ENCODE results near the gene C7orf57.
"Not testable (repeated sequence)": the region's sequence is repeated elsewhere in the genome, so short reads cannot be mapped to it uniquely, and the experiment has no call there.

Gene C7orf57

DNA sequence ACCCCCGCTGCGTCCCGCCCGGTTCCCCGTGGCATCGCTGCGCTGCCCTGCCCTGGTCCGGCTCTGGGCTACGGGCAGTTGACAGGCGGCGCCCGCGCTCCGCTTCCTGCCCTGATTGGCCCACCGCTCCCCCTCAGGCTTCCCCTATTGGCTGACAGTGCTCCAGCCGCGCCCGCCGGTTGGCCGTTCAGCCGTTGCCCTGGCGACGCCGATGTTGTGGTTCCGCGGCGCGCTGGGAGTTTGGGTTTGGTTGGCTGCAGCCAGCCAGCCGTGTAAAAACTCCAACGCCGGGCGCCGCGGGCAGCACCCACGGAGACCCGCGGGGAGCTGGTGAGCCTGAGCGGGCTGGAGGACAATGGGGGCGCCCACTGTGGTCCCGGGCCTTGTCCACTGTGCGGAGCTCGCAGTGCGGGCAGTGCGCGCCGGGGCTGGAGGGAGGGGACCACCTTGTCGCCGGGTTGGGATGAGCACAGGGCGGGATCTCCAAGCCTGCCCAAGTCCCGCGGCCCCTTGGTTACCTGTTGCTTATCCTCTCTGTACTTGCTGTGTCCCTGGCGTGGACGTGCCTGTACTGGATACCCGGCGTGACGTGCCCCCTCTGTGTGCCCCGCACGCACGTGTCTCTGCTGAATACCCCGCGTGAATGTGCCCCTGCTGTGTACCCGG is at the start of gene C7orf57:
Gene C7orf57 (plus strand): TSS at position 243 of the 666 bp plus-strand sequence. CDS start 766 bp downstream, outside the sequence.
- Histone ChIP-seq H3K27me3 (ENCODE audit: control insufficient read depth in 1 of 2, insufficient read depth in 2 of 2, low read length in 2 of 2) (peaks cover 16% of the 10 kb centered on the region in 2 donors), H3K36me3 (ENCODE audit: control insufficient read depth in 1 of 2, insufficient read depth in 2 of 2, low read length in 2 of 2) (no peaks in the 10 kb centered on the region), H3K4me1 (ENCODE audit: control insufficient read depth in 1 of 2, insufficient read depth in 2 of 2, low read length in 2 of 2) (peaks cover 8 to 10% of the 10 kb centered on the region in 2 donors), H3K9ac (ENCODE audit: low read depth in 1 of 2, low read length in 2 of 2) (peak within 1 kb of the TSS in 1 of 2 donors; percentile 51), H3K4me3 (ENCODE audit: low read depth in 1 of 2, low read length in 2 of 2) (peak within 1 kb of the TSS; percentile 81 to 84), H3K27ac (ENCODE audit: low read depth, low read length) (no peak within 1 kb of the TSS), H3K9me3 (ENCODE audit: control insufficient read depth in 1 of 2, low read length in 2 of 2) (no peaks in the 10 kb centered on the region)

DNA sequence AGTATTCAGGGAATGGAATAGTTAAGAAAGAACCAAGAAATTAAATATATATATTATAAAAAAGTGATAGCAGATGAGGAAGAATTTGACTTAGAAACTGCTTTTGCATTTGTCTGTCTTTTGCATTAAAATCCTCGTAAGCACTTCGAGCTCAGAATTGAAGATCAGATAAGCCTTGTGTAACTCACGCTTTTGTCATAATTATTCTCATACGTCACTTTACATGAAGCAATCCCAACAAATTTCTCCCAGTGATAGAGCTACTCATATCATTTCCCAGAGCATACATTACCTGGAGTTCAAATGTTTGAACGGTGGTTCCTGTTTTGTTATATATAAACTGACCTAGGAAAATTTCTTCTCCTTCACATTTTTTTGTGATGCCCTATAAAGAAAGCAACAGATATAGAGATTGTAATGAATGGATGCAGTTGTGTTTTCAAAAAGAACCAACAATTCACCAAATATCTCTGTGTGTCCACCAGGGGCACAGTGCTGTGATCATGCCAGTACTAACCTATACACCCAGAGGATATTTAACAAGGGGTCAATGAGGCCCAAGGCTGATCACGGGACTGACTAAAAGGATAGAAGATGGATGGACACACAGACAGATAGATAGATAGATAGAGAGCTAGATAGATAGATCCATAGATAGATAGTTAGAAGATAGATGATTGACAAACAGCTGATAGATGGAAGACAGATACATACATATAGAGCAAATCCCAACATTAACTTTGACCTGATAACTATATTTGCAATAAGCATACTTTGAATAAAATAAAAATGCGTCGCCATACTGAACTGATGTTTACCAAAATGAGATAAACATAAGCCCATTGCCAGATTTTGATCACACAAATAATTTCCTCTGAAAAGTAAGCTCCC is 46.6 kb upstream of the C7orf57 start:
- no peaks in the 10 kb centered on the region for H3K27me3 ChIP-seq (ENCODE audit: control insufficient read depth in 1 of 2, insufficient read depth in 2 of 2, low read length in 2 of 2)
- no peak overlapping the region for H3K9ac ChIP-seq (ENCODE audit: low read depth in 1 of 2, low read length in 2 of 2)
- peaks cover 0 to 4% of the 10 kb centered on the region in 2 donors for H3K4me1 ChIP-seq (ENCODE audit: control insufficient read depth in 1 of 2, insufficient read depth in 2 of 2, low read length in 2 of 2)
- H3K36me3 ChIP-seq (ENCODE audit: control insufficient read depth in 1 of 2, insufficient read depth in 2 of 2, low read length in 2 of 2): no peaks in the 10 kb centered on the region
- H3K27ac ChIP-seq (ENCODE audit: low read depth, low read length): no peak overlapping the region
- no peak overlapping the region for H3K4me3 ChIP-seq (ENCODE audit: low read depth in 1 of 2, low read length in 2 of 2)
- no peaks in the 10 kb centered on the region for H3K9me3 ChIP-seq (ENCODE audit: control insufficient read depth in 1 of 2, low read length in 2 of 2)

DNA sequence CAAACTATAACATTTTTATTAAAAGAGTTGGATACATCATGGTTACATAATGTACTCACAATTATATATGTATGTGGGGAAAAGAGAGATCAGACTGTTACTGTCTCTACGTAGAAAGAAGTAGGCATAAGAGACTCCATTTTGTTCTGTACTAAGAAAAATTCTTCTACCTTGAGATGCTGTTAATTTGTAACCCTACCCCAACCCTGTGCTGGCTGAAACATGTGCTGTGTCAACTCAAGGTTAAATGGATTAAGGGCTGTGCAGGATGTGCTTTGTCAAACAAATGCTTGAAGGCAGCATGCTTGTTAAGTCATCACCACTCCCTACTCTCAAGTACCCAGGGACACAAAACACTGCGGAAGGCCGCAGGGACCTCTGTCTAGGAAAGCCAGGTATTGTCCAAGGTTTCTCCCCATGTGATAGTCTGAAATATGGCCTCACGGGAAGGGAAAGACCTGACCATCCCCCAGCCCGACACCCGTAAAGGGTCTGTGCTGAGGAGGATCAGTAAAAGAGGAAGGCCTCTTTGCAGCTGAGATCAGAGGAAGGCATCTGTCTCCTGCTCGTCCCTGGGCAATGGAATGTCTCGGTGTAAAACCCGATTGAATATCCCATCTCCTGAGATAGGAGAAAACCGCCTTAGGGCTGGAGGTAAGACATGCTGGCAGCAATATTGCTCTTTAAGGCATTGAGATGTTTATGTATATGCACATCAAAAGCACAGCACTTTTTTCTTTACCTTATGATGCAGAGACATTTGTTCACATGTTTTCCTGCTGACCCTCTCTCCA is 45.5 kb upstream of the C7orf57 start:
- not testable (repeated sequence) for H3K9ac ChIP-seq (ENCODE audit: low read depth in 1 of 2, low read length in 2 of 2); H3K4me3 ChIP-seq (ENCODE audit: low read depth in 1 of 2, low read length in 2 of 2); H3K27ac ChIP-seq (ENCODE audit: low read depth, low read length)

DNA sequence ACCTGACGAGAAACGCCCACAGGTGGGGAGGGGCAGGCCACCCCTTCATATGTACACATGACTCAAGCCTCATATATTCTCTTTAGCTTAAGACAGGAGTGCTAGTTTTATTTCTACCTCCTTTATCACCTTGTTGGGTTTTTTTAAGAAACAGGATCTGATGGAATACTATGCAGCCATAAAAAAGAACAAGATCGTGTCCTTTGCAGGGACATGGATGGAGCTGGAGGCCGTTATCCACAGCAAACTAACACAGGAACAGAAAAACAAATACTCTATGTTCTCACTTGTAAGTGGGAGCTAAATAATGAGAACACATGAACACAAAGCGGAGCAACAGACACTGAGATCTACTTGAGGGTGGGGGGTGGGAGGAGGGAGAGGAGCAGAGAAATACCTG is 44.8 kb upstream of the C7orf57 start:
- Histone ChIP-seq H3K9me3 (ENCODE audit: control insufficient read depth in 1 of 2, low read length in 2 of 2) (no peaks in the 10 kb centered on the region), H3K27ac (ENCODE audit: low read depth, low read length) (no peak overlapping the region), H3K4me1 (ENCODE audit: control insufficient read depth in 1 of 2, insufficient read depth in 2 of 2, low read length in 2 of 2) (peaks cover 0 to 4% of the 10 kb centered on the region in 2 donors), H3K36me3 (ENCODE audit: control insufficient read depth in 1 of 2, insufficient read depth in 2 of 2, low read length in 2 of 2) (no peaks in the 10 kb centered on the region), H3K4me3 (ENCODE audit: low read depth in 1 of 2, low read length in 2 of 2) (no peak overlapping the region), H3K27me3 (ENCODE audit: control insufficient read depth in 1 of 2, insufficient read depth in 2 of 2, low read length in 2 of 2) (no peaks in the 10 kb centered on the region), H3K9ac (ENCODE audit: low read depth in 1 of 2, low read length in 2 of 2) (no peak overlapping the region)

More for the DNA sequence above, 45.5 kb upstream of the C7orf57 start:
- H3K9me3 ChIP-seq (ENCODE audit: control insufficient read depth in 1 of 2, low read length in 2 of 2); H3K36me3 ChIP-seq (ENCODE audit: control insufficient read depth in 1 of 2, insufficient read depth in 2 of 2, low read length in 2 of 2); H3K27me3 ChIP-seq (ENCODE audit: control insufficient read depth in 1 of 2, insufficient read depth in 2 of 2, low read length in 2 of 2); H3K4me1 ChIP-seq (ENCODE audit: control insufficient read depth in 1 of 2, insufficient read depth in 2 of 2, low read length in 2 of 2): not testable (repeated sequence)

DNA sequence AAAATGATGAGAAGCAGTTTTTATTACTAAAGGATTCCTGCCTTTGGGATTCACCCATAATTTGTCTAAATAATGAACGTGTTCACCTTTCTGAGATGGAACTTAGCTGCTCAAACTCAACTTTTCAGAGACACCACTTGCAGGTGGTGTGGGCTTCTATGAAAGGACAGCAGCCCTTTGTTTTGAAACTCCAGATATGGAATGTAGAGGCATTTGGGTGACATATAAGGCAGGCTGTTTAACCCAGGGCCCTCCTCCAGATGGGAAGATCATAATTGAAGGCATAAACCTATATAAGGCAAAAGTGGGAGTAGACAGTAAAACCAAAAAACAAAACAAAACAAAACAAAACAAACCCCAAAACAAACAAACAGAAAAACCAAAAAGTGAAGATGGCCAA is 44.1 kb upstream of the C7orf57 start:
- no peak overlapping the region for H3K27ac ChIP-seq (ENCODE audit: low read depth, low read length)
- H3K9ac ChIP-seq (ENCODE audit: low read depth in 1 of 2, low read length in 2 of 2): peak overlapping the region; percentile 30 to 65
- no peaks in the 10 kb centered on the region for H3K27me3 ChIP-seq (ENCODE audit: control insufficient read depth in 1 of 2, insufficient read depth in 2 of 2, low read length in 2 of 2)
- H3K9me3 ChIP-seq (ENCODE audit: control insufficient read depth in 1 of 2, low read length in 2 of 2): no peaks in the 10 kb centered on the region
- no peaks in the 10 kb centered on the region for H3K36me3 ChIP-seq (ENCODE audit: control insufficient read depth in 1 of 2, insufficient read depth in 2 of 2, low read length in 2 of 2)
- peaks cover 0 to 4% of the 10 kb centered on the region in 2 donors for H3K4me1 ChIP-seq (ENCODE audit: control insufficient read depth in 1 of 2, insufficient read depth in 2 of 2, low read length in 2 of 2)
- H3K4me3 ChIP-seq (ENCODE audit: low read depth in 1 of 2, low read length in 2 of 2): peak overlapping the region; percentile 86 to 93

DNA sequence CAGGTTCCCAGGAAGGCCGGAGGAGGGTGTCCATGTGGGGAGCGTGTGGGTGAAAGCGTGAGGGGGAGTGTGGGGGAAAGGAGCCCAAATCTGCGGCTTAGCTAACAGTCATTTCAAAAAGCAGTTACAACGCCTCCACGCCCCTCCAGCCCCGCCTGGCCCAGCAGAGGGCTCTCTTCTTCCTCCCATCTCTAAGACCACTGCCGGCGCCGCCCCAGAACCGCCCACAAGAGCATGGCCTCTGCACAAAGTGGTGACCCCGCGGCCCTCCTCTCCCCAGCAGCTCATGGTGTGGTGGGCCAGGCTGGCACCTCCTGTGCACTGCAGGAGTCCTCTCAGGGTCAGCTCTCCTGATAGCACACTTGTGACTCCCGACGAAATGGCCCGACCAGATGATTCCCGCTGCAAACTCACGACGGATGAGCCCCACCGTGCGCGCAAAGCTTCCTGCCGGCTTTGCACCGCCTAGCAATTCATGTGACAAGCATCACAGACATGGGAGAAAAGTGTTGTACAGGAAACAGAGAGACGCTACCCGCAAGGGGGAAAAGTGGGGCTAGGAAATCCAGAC is 43.5 kb upstream of the C7orf57 start:
- peaks cover 0 to 4% of the 10 kb centered on the region in 2 donors for H3K4me1 ChIP-seq (ENCODE audit: control insufficient read depth in 1 of 2, insufficient read depth in 2 of 2, low read length in 2 of 2)
- H3K36me3 ChIP-seq (ENCODE audit: control insufficient read depth in 1 of 2, insufficient read depth in 2 of 2, low read length in 2 of 2): no peaks in the 10 kb centered on the region
- H3K4me3 ChIP-seq (ENCODE audit: low read depth in 1 of 2, low read length in 2 of 2): peak overlapping the region; percentile 86 to 93
- no peak overlapping the region for H3K27ac ChIP-seq (ENCODE audit: low read depth, low read length)
- H3K27me3 ChIP-seq (ENCODE audit: control insufficient read depth in 1 of 2, insufficient read depth in 2 of 2, low read length in 2 of 2): no peaks in the 10 kb centered on the region
- peak overlapping the region; percentile 30 to 65 for H3K9ac ChIP-seq (ENCODE audit: low read depth in 1 of 2, low read length in 2 of 2)
- H3K9me3 ChIP-seq (ENCODE audit: control insufficient read depth in 1 of 2, low read length in 2 of 2): no peaks in the 10 kb centered on the region

DNA sequence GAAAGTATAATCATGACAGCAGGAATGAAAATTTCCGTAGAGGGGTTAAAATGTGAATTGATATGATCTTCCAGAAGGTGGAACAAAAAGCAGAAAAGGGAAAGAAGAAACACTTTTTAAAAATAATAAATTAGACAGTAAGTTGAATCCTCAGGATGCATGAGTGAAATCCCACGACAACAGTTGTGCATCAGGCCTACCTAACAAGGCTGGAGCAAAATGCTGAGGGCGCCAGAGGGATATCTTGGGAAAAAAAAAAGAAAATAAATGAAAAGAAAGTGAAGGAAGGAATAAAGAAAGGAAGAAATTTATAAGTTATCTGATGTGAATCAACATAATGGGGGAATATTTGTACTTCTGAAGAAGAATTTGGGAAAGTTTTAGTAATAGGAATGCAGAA is 42.9 kb upstream of the C7orf57 start:
- H3K4me1 ChIP-seq (ENCODE audit: control insufficient read depth in 1 of 2, insufficient read depth in 2 of 2, low read length in 2 of 2): peaks cover 0 to 4% of the 10 kb centered on the region in 2 donors
- no peaks in the 10 kb centered on the region for H3K27me3 ChIP-seq (ENCODE audit: control insufficient read depth in 1 of 2, insufficient read depth in 2 of 2, low read length in 2 of 2)
- H3K9me3 ChIP-seq (ENCODE audit: control insufficient read depth in 1 of 2, low read length in 2 of 2): no peaks in the 10 kb centered on the region
- peak overlapping the region; percentile 30 to 65 for H3K9ac ChIP-seq (ENCODE audit: low read depth in 1 of 2, low read length in 2 of 2)
- peak overlapping the region; percentile 86 to 93 for H3K4me3 ChIP-seq (ENCODE audit: low read depth in 1 of 2, low read length in 2 of 2)
- no peaks in the 10 kb centered on the region for H3K36me3 ChIP-seq (ENCODE audit: control insufficient read depth in 1 of 2, insufficient read depth in 2 of 2, low read length in 2 of 2)
- H3K27ac ChIP-seq (ENCODE audit: low read depth, low read length): no peak overlapping the region

DNA sequence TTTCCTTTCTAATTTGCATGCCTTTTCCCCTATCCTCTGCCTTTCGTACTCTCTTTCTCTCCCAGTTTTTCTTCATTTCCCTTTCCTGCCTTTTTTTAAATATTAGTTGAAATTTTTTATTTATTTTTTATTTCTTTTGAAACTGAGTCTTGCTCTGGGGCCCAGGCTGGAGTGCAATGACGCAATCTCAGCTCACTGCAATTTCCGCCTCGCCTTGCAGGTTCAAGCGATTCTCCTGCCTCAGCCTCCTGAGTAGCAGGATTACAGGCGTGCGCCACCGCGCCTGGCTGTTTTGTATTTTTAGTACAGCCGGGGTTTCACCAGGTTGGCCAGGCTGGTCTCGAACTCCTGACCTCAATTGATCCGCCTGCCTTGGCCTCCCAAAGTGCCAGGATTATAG is 35.9 kb upstream of the C7orf57 start:
- H3K9ac ChIP-seq (ENCODE audit: low read depth in 1 of 2, low read length in 2 of 2): no peak overlapping the region
- H3K4me1 ChIP-seq (ENCODE audit: control insufficient read depth in 1 of 2, insufficient read depth in 2 of 2, low read length in 2 of 2): peaks cover 3% of the 10 kb centered on the region in 2 donors
- no peak overlapping the region for H3K4me3 ChIP-seq (ENCODE audit: low read depth in 1 of 2, low read length in 2 of 2)
- H3K9me3 ChIP-seq (ENCODE audit: control insufficient read depth in 1 of 2, low read length in 2 of 2): no peaks in the 10 kb centered on the region
- no peaks in the 10 kb centered on the region for H3K27me3 ChIP-seq (ENCODE audit: control insufficient read depth in 1 of 2, insufficient read depth in 2 of 2, low read length in 2 of 2)
- no peak overlapping the region for H3K27ac ChIP-seq (ENCODE audit: low read depth, low read length)
- H3K36me3 ChIP-seq (ENCODE audit: control insufficient read depth in 1 of 2, insufficient read depth in 2 of 2, low read length in 2 of 2): no peaks in the 10 kb centered on the region

DNA sequence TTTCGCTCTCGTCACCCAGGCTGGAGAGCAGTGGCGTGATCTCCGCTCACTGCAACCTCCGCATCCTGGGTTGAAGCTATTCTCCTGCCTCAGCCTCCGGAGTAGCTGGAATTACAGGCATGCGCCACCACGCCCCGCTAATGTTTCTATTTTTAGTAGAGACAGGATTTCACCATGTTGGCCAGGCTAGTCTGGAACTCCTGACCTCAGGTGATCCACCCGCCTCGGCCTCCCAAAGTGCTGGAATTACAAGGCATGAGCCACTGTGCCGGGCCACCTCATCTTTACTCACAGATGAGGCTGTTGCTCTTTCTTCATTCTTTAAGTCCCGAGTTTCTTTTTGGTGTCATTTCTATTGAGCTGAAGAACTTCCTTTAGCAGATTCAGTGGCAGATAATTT is 35.2 kb upstream of the C7orf57 start:
- H3K9me3 ChIP-seq (ENCODE audit: control insufficient read depth in 1 of 2, low read length in 2 of 2); H3K9ac ChIP-seq (ENCODE audit: low read depth in 1 of 2, low read length in 2 of 2); H3K4me3 ChIP-seq (ENCODE audit: low read depth in 1 of 2, low read length in 2 of 2); H3K27me3 ChIP-seq (ENCODE audit: control insufficient read depth in 1 of 2, insufficient read depth in 2 of 2, low read length in 2 of 2); H3K36me3 ChIP-seq (ENCODE audit: control insufficient read depth in 1 of 2, insufficient read depth in 2 of 2, low read length in 2 of 2); H3K27ac ChIP-seq (ENCODE audit: low read depth, low read length): not testable (repeated sequence)
- peaks cover 10% of the 10 kb centered on the region in 2 donors for H3K4me1 ChIP-seq (ENCODE audit: control insufficient read depth in 1 of 2, insufficient read depth in 2 of 2, low read length in 2 of 2)

Measured in duodenal mucosa (tissue), 2 donors.